ENCODE data around the gene TBC1D10A. TPM values are rescaled to one million over a fixed set of nuclear protein-coding genes. Genes with fewer than 3 reads are reported as not detected.

Gene TBC1D10A
- total and polyA plus RNA-seq, 9 donors = 6.1 to 39.3 (median 28.1) TPM

GRCh38 chr22:30314915-30315314 lies 11.8 kb downstream of the TBC1D10A start:
- Histone ChIP-seq H3K9me3 (no peaks in the 10 kb centered on the region), H3K4me1 (ENCODE audit: insufficient read depth) (peaks cover 53% of the 10 kb centered on the region), H3K4me3 (no peak overlapping the region), H3K27me3 (no peaks in the 10 kb centered on the region), H3K36me3 (no peaks in the 10 kb centered on the region), H3K27ac (no peak overlapping the region)
- intact Hi-C loops (cut with DNase I) = no loop called here
- WGBS, 3 donors = 80 to 84% (median 82%) methylated on average over 8 of the region's 8 CpGs
- TF ChIP-seq, protein P1, sequence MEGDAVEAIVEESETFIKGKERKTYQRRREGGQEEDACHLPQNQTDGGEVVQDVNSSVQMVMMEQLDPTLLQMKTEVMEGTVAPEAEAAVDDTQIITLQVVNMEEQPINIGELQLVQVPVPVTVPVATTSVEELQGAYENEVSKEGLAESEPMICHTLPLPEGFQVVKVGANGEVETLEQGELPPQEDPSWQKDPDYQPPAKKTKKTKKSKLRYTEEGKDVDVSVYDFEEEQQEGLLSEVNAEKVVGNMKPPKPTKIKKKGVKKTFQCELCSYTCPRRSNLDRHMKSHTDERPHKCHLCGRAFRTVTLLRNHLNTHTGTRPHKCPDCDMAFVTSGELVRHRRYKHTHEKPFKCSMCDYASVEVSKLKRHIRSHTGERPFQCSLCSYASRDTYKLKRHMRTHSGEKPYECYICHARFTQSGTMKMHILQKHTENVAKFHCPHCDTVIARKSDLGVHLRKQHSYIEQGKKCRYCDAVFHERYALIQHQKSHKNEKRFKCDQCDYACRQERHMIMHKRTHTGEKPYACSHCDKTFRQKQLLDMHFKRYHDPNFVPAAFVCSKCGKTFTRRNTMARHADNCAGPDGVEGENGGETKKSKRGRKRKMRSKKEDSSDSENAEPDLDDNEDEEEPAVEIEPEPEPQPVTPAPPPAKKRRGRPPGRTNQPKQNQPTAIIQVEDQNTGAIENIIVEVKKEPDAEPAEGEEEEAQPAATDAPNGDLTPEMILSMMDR (IDR thresholded peaks at IDR 0.05) = no peak
- TF ChIP-seq POLR2A (IDR thresholded peaks at IDR 0.05) = no peak
- TF ChIP-seq EP300 (IDR thresholded peaks at IDR 0.05) = no peak
- no peak for DNase-seq

- H3K4me1 ChIP-seq (ENCODE audit: insufficient read depth) = peaks cover 53% of the 10 kb centered on the region
These were observed 13.0 kb downstream of the TBC1D10A start for GRCh38 chr22:30313527-30314363.

GRCh38 chr22:30312053-30312452 lies 14.7 kb downstream of the TBC1D10A start:
- peaks cover 46% of the 10 kb centered on the region for H3K4me1 ChIP-seq (ENCODE audit: insufficient read depth)
- intact Hi-C loops (cut with DNase I) = no loop called here
- no peak overlapping the region for H3K4me3 ChIP-seq
- no peaks in the 10 kb centered on the region for H3K9me3 ChIP-seq
- WGBS, 3 donors = 86 to 91% (median 90%) methylated on average over 6 of the region's 6 CpGs
- no peak for DNase-seq
- H3K36me3 ChIP-seq = no peaks in the 10 kb centered on the region
- H3K27me3 ChIP-seq = no peaks in the 10 kb centered on the region
- TF ChIP-seq EP300 (IDR thresholded peaks at IDR 0.05) (no peak), POLR2A (IDR thresholded peaks at IDR 0.05) (no peak)
- TF ChIP-seq, protein P1 (IDR thresholded peaks at IDR 0.05) = no peak
- peak overlapping the region; percentile 22 to 63 for H3K27ac ChIP-seq

More at GRCh38 chr22:30313527-30314363, 13.0 kb downstream of the TBC1D10A start:
- no peaks in the 10 kb centered on the region for H3K36me3 ChIP-seq
- TF ChIP-seq, protein P1 (IDR thresholded peaks at IDR 0.05) = no peak
- TF ChIP-seq POLR2A (IDR thresholded peaks at IDR 0.05) = no peak
- TF ChIP-seq EP300 (IDR thresholded peaks at IDR 0.05) = no peak
- WGBS, 3 donors = 83 to 88% (median 88%) methylated on average over 8 of the region's 8 CpGs
- no peak for DNase-seq
- H3K9me3 ChIP-seq = no peaks in the 10 kb centered on the region
- H3K27ac ChIP-seq = no peak overlapping the region
- no peak overlapping the region for H3K4me3 ChIP-seq
- no peaks in the 10 kb centered on the region for H3K27me3 ChIP-seq
- intact Hi-C loops (cut with DNase I) = no loop called here

GRCh38 chr22:30310881-30311771 lies 15.6 kb downstream of the TBC1D10A start:
- DNase-seq = peak; percentile 84 to 91 (median 90)
- no peaks in the 10 kb centered on the region for H3K27me3 ChIP-seq
- H3K27ac ChIP-seq = peak overlapping the region; percentile 63 to 77
- TF ChIP-seq EP300 (IDR thresholded peaks at IDR 0.05) (no peak), POLR2A (IDR thresholded peaks at IDR 0.05) (no peak)
- TF ChIP-seq, protein P1 (IDR thresholded peaks at IDR 0.05) = no peak
- H3K36me3 ChIP-seq = no peaks in the 10 kb centered on the region
- H3K4me1 ChIP-seq (ENCODE audit: insufficient read depth) = peaks cover 39% of the 10 kb centered on the region
- no peaks in the 10 kb centered on the region for H3K9me3 ChIP-seq
- intact Hi-C loops (cut with DNase I) = no loop called here
- 28 to 32% (median 31%) methylated on average over 8 of the region's 8 CpGs for WGBS, 3 donors
- H3K4me3 ChIP-seq = no peak overlapping the region

Measured in ovary (tissue), 9 donors.